CD14-positive monocyte (primary cell): ENCODE data around the gene SERTAD3. TPM values are rescaled to one million over a fixed set of nuclear protein-coding genes. Genes with fewer than 3 reads are reported as not detected.

Experiments
- DNase-seq, 3 donors: peaks; one replicate each; pipeline ENCODE4 v3.0.0-alpha.2; 2011 to 2022
- H2AFZ ChIP-seq: 2 replicates; pipeline ENCODE4 v1.6.0; 2012; ENCODE audit warnings: mild to moderate bottlenecking, low read depth, low read length, inconsistent platforms; ENCODE audit not compliant: insufficient read depth, poor library complexity, severe bottlenecking
- H3K27ac ChIP-seq, 2 donors: 1 replicate in 1 of 2; 2 replicates in 1 of 2; pipeline ENCODE4 v1.5.1; 2012 to 2013; ENCODE audit warnings: low read length in 2 of 2, control low read depth in 1 of 2, inconsistent platforms in 1 of 2, low read depth in 1 of 2, mild to moderate bottlenecking in 1 of 2
- H3K27me3 ChIP-seq, 2 donors: one replicate each; pipeline versions ENCODE4 v1.6.0 to v1.6.1; 2011 to 2013; ENCODE audit warnings: low read length in 2 of 2; ENCODE audit not compliant: control insufficient read depth in 2 of 2, insufficient read depth in 2 of 2
- H3K36me3 ChIP-seq, 2 donors: replicated peaks in 1 of 2; 1 replicate in 1 of 2; 2 replicates in 1 of 2; pipeline versions ENCODE4 v1.5.1 to v1.6.1; 2012 to 2013; ENCODE audit warnings: low read length in 2 of 2, control low read depth in 1 of 2, inconsistent platforms in 1 of 2, mild to moderate bottlenecking in 1 of 2; ENCODE audit not compliant: insufficient read depth in 2 of 2, control insufficient read depth in 1 of 2
- H3K4me1 ChIP-seq, 2 donors: 1 replicate in 1 of 2; 2 replicates in 1 of 2; pipeline versions ENCODE4 v1.5.1 to v1.6.1; 2012 to 2013; ENCODE audit warnings: low read length in 2 of 2, control low read depth in 1 of 2, inconsistent platforms in 1 of 2, mild to moderate bottlenecking in 1 of 2, moderate library complexity in 1 of 2; ENCODE audit not compliant: insufficient read depth in 2 of 2, control insufficient read depth in 1 of 2
- H3K4me2 ChIP-seq: replicated peaks from 2 replicates; pipeline ENCODE3; 2012; ENCODE audit warnings: low read length, moderate library complexity, mild to moderate bottlenecking; ENCODE audit not compliant: poor library complexity, severe bottlenecking; ENCODE audit errors: extremely low read depth
- H3K4me3 ChIP-seq, 3 experiments: fragments of 200-600 bp in 1 of 3; sonication (generic) in 1 of 3; replicated peaks in 1 of 3; 1 replicate in 2 of 3; 2 replicates in 1 of 3; pipeline ENCODE4 v1.5.1; 2011 to 2013; ENCODE audit warnings: low read length in 3 of 3, mild to moderate bottlenecking in 3 of 3, control low read depth in 2 of 3, low read depth in 2 of 3, inconsistent platforms in 1 of 3, moderate library complexity in 1 of 3
- H3K79me2 ChIP-seq: 2 replicates; pipeline ENCODE4 v1.6.0; 2012; ENCODE audit warnings: mild to moderate bottlenecking, control low read depth, inconsistent platforms, low read length, moderate library complexity; ENCODE audit not compliant: insufficient read depth
- H3K9ac ChIP-seq: 2 replicates; pipeline ENCODE4 v1.6.0; 2017; ENCODE audit warnings: low read length, mild to moderate bottlenecking; ENCODE audit not compliant: insufficient read depth, poor library complexity, severe bottlenecking
- H3K9me3 ChIP-seq, 2 donors: replicated peaks in 1 of 2; 1 replicate in 1 of 2; 2 replicates in 1 of 2; pipeline versions ENCODE4 v1.5.1 to v1.6.1; 2012 to 2013; ENCODE audit warnings: low read length in 2 of 2, control low read depth in 1 of 2; ENCODE audit not compliant: control insufficient read depth in 1 of 2, insufficient read depth in 1 of 2
- H4K20me1 ChIP-seq: 2 replicates; pipeline ENCODE4 v1.6.0; 2012; ENCODE audit warnings: mild to moderate bottlenecking, low read length, control low read depth, moderate library complexity; ENCODE audit not compliant: insufficient read depth
- H3K27ac Mint-ChIP-seq, 7 donors: one replicate each; pipeline ENCODE4 v1.8.0; 2020; ENCODE audit warnings: mild to moderate bottlenecking in 7 of 7, mixed read lengths in 7 of 7, moderate library complexity in 6 of 7, inconsistent platforms in 2 of 7
- H3K27me3 Mint-ChIP-seq, 3 donors: one replicate each; pipeline ENCODE4 v1.8.0; 2021 to 2022; ENCODE audit warnings: low read depth in 3 of 3, mild to moderate bottlenecking in 3 of 3, mixed read lengths in 3 of 3, moderate library complexity in 3 of 3, inconsistent platforms in 1 of 3
- H3K36me3 Mint-ChIP-seq, 2 donors: one replicate each; pipeline ENCODE4 v1.8.0; 2020; ENCODE audit warnings: mixed read lengths in 2 of 2, inconsistent platforms in 1 of 2, mild to moderate bottlenecking in 1 of 2
- H3K4me1 Mint-ChIP-seq: one replicate; pipeline ENCODE4 v1.8.0; 2020; ENCODE audit warnings: mild to moderate bottlenecking, mixed read lengths
- H3K4me3 Mint-ChIP-seq, 2 donors: one replicate each; pipeline ENCODE4 v1.8.0; 2020; ENCODE audit warnings: mild to moderate bottlenecking in 2 of 2, mixed read lengths in 2 of 2, moderate library complexity in 1 of 2
- H3K9me3 Mint-ChIP-seq, 7 donors: one replicate each; pipeline ENCODE4 v1.8.0; 2020 to 2022; ENCODE audit warnings: mixed read lengths in 7 of 7, mild to moderate bottlenecking in 6 of 7, moderate library complexity in 6 of 7, inconsistent platforms in 2 of 7
- CTCF ChIP-seq: fragments of 200-600 bp; IDR thresholded peaks from one replicate; pipeline ENCODE4 v1.8.0; 2022; ENCODE audit warnings: antibody characterized with exemption, mild to moderate bottlenecking
- WGBS: methylation state at CpG from one replicate; pipeline ENCODE4 v1.1.5; 2013; ENCODE audit warnings: missing lambda C conversion rate; ENCODE audit not compliant: insufficient coverage; 5-methylcytosine and 5-hydroxymethylcytosine counted together
- intact Hi-C, 2 donors: fragments of 100-400 bp; cut with micrococcal nuclease; formaldehyde crosslinking; loops; one replicate each; pipeline versions ENCODE4 v1.15.0 to v1.15.1; 2023
- polyA plus RNA-seq, 3 donors: library from polyadenylated mRNA; depleted of rRNA in 1 of 3; unstranded in 2 of 3; stranded (reverse) in 1 of 3; fragments of 300-500 nt in 2 of 3; fragments of >200 nt in 1 of 3; fragmentation: Illumina TruSeq in 2 of 3; gene quantifications; 1 replicate in 2 of 3; 2 replicates in 1 of 3; pipeline ENCODE4 v1.2.3, GENCODE V29; 2012 to 2021

Gene SERTAD3
- polyA plus RNA-seq, 3 donors, result 30.4 to 57.2 (median 49.4) TPM

DNA sequence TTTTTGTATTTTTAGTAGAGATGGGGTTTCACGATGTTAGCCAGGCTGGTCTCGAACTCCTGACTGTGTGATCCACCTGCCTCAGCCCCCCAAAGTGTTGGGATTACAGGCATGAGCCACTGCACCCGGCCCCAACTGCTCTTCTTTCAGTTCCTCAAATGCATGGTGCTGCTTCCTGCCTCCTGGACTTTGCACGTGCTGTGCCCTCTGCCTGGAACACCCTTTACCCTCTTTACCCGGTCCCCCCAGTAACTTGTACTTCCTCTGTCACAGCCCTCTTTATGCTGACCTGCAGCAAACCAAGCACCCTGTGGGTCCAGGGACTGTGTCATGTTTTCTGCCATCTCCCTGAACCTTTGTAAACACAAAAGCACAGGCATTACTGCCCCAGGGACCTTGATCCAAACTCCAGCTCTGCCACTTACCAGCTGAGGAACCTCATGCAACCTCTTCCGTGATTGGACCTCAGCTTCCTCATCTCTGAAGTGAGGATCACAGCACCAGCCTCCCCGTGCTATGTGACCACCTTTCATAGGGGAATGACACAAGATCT lies 17.6 kb upstream of the SERTAD3 start:
- peak overlapping the region; percentile 51 to 73 for H3K4me3 Mint-ChIP-seq
- H2AFZ ChIP-seq, result no peak overlapping the region
- peak overlapping the region; percentile 93 to 98 (median 95) for H3K27ac Mint-ChIP-seq
- H3K9me3 ChIP-seq, result no peaks in the 10 kb centered on the region
- peaks cover 16% of the 10 kb centered on the region for H4K20me1 ChIP-seq
- H3K4me3 ChIP-seq, result peak overlapping the region in 1 of 3 experiments; percentile 13
- intact Hi-C loops, result loop anchor here (2.0 to 10.0 kb wide), 3 partner anchors 15 to 97 kb away; no protein-coding TSS in a partner anchor
- peak; percentile 72 to 86 (median 75) for DNase-seq
- H3K36me3 ChIP-seq, result peaks cover 20 to 22% of the 10 kb centered on the region in 2 donors
- peak overlapping the region; percentile 38 for H3K4me2 ChIP-seq
- peak overlapping the region; percentile 83 to 96 for H3K27ac ChIP-seq
- no peak overlapping the region for H3K9ac ChIP-seq
- H3K36me3 Mint-ChIP-seq, result peaks cover 16 to 36% of the 10 kb centered on the region in 2 donors
- peaks cover 2 to 6% of the 10 kb centered on the region in 2 donors for H3K27me3 ChIP-seq
- H3K27me3 Mint-ChIP-seq, result peaks cover 8 to 11% (median 8%) of the 10 kb centered on the region in 3 donors
- peaks cover 54 to 62% of the 10 kb centered on the region in 2 donors for H3K4me1 ChIP-seq
- H3K4me1 Mint-ChIP-seq, result peaks cover 55% of the 10 kb centered on the region
- 13% methylated on average over 6 of the region's 7 CpGs for WGBS
- H3K9me3 Mint-ChIP-seq, result peaks cover 2 to 7% (median 6%) of the 10 kb centered on the region in 7 donors
- peaks cover 59% of the 10 kb centered on the region for H3K79me2 ChIP-seq
- TF ChIP-seq CTCF, result no peak

DNA sequence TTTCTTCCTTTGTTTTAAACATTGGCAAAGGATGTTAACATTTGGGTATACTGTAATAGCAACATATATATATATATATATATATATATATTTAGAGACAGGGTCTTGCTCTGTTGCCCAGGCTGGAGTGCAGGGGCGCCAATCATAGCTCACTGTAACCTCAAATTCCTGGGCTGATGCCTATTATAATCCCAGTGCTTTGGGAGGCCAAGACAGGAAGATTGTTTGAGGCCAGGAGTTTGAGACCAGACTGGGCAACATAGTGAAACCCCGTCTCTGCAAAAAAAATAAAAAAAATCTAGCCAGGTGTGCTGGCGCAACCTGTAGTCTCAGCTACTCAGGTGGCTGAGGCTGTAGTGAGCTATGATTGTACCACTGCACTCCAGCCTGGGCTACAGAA lies 16.1 kb upstream of the SERTAD3 start:
- peaks cover 43% of the 10 kb centered on the region for H3K4me1 Mint-ChIP-seq
- intact Hi-C loops, result loop anchor here (2.0 to 10.0 kb wide), 3 partner anchors 13 to 95 kb away; no protein-coding TSS in a partner anchor
- 80% methylated on average over 1 of the region's 3 CpGs for WGBS

More for the DNA sequence above, 16.1 kb upstream of the SERTAD3 start:
- Histone ChIP-seq H3K9ac (no peak overlapping the region), H3K9me3 (no peaks in the 10 kb centered on the region), H3K4me1 (peaks cover 45 to 46% of the 10 kb centered on the region in 2 donors), H2AFZ (no peak overlapping the region), H3K36me3 (peaks cover 36 to 37% of the 10 kb centered on the region in 2 donors), H3K27me3 (no peaks in the 10 kb centered on the region), H4K20me1 (peaks cover 16% of the 10 kb centered on the region), H3K79me2 (peaks cover 55% of the 10 kb centered on the region), H3K4me2 (no peak overlapping the region), H3K27ac (no peak overlapping the region), H3K4me3 (no peak overlapping the region)
- no peak for DNase-seq
- H3K4me3 Mint-ChIP-seq, result no peak overlapping the region
- H3K36me3 Mint-ChIP-seq, result peaks cover 21 to 45% of the 10 kb centered on the region in 2 donors
- H3K27me3 Mint-ChIP-seq, result peaks cover 0 to 2% (median 1%) of the 10 kb centered on the region in 3 donors
- H3K27ac Mint-ChIP-seq, result peak overlapping the region in 1 of 7 donors; percentile 11
- no peaks in the 10 kb centered on the region for H3K9me3 Mint-ChIP-seq
- TF ChIP-seq CTCF, result no peak
